Suprapubic skin (tissue), 4 donors: ENCODE data around the gene TARP.

ENCODE experiments used
- DNase-seq, 2 donors: peaks; one replicate each; pipeline ENCODE4 v3.0.0-alpha.2; 2019; ENCODE audit warnings: low spot score in 2 of 2
- H3K27ac ChIP-seq: fragments of 200-600 bp; sonication (generic); one replicate; pipeline ENCODE4 v1.5.1; 2019
- H3K27me3 ChIP-seq: fragments of 200-600 bp; sonication (generic); one replicate; pipeline ENCODE4 v1.5.1; 2019
- H3K36me3 ChIP-seq: fragments of 200-600 bp; sonication (generic); one replicate; pipeline ENCODE4 v1.5.1; 2019
- H3K4me1 ChIP-seq: fragments of 200-600 bp; sonication (generic); one replicate; pipeline ENCODE4 v1.5.1; 2019
- H3K4me3 ChIP-seq: fragments of 200-600 bp; sonication (generic); one replicate; pipeline ENCODE4 v1.5.1; 2019; ENCODE audit warnings: mild to moderate bottlenecking
- H3K9me3 ChIP-seq: fragments of 200-600 bp; sonication (generic); one replicate; pipeline ENCODE4 v1.5.1; 2019
- EP300 ChIP-seq: sonication (generic); formaldehyde crosslinking; IDR thresholded peaks from one replicate; pipeline ENCODE4 v1.6.1; 2017; ENCODE audit warnings: antibody characterized with exemption
- POLR2A ChIP-seq, 2 donors: fragments of 450-650 bp; IDR thresholded peaks; one replicate each; pipeline ENCODE4 v1.6.1; 2017; ENCODE audit warnings: antibody characterized with exemption in 2 of 2, mild to moderate bottlenecking in 2 of 2, moderate library complexity in 2 of 2
- POLR2AphosphoS5 ChIP-seq, 3 donors: sonication (generic); formaldehyde crosslinking; IDR thresholded peaks; one replicate each; pipeline ENCODE4 v1.6.1; 2017; ENCODE audit warnings: antibody characterized with exemption in 3 of 3
- WGBS: methylation state at CpG from one replicate; pipeline ENCODE4 v1.1.5; 2018; 5-methylcytosine and 5-hydroxymethylcytosine counted together
- TF ChIP-seq, protein P1 (sequence below), 2 donors: fragments of 200-600 bp in 1 of 2; fragments of 450-650 bp in 1 of 2; sonication (generic) in 1 of 2; IDR thresholded peaks; one replicate each; pipeline ENCODE4 v1.5.1; 2016 to 2019; ENCODE audit warnings: antibody characterized with exemption in 2 of 2, mild to moderate bottlenecking in 1 of 2, moderate library complexity in 1 of 2

Gene TARP

GRCh38 chr7:38309555-38309954 lies 36.1 kb upstream of the TARP start:
- Histone ChIP-seq H3K4me1 (peaks cover 13% of the 10 kb centered on the region), H3K36me3 (no peaks in the 10 kb centered on the region), H3K27me3 (peaks cover 20% of the 10 kb centered on the region), H3K9me3 (no peaks in the 10 kb centered on the region), H3K27ac (no peak overlapping the region), H3K4me3 (no peak overlapping the region)
- 79% methylated on average over 5 of the region's 5 CpGs for WGBS
- no peak for DNase-seq
- TF ChIP-seq POLR2AphosphoS5 (IDR thresholded peaks at IDR 0.05) (no peak), EP300 (no peak), POLR2A (IDR thresholded peaks at IDR 0.05) (no peak)
- TF ChIP-seq, protein P1, sequence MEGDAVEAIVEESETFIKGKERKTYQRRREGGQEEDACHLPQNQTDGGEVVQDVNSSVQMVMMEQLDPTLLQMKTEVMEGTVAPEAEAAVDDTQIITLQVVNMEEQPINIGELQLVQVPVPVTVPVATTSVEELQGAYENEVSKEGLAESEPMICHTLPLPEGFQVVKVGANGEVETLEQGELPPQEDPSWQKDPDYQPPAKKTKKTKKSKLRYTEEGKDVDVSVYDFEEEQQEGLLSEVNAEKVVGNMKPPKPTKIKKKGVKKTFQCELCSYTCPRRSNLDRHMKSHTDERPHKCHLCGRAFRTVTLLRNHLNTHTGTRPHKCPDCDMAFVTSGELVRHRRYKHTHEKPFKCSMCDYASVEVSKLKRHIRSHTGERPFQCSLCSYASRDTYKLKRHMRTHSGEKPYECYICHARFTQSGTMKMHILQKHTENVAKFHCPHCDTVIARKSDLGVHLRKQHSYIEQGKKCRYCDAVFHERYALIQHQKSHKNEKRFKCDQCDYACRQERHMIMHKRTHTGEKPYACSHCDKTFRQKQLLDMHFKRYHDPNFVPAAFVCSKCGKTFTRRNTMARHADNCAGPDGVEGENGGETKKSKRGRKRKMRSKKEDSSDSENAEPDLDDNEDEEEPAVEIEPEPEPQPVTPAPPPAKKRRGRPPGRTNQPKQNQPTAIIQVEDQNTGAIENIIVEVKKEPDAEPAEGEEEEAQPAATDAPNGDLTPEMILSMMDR (IDR thresholded peaks at IDR 0.05) = no peak

GRCh38 chr7:38308140-38308539 lies 34.7 kb upstream of the TARP start:
- WGBS = 100% methylated on average over 2 of the region's 2 CpGs
- Histone ChIP-seq H3K4me1 (peaks cover 13% of the 10 kb centered on the region), H3K4me3 (no peak overlapping the region), H3K27me3 (peaks cover 20% of the 10 kb centered on the region), H3K27ac (no peak overlapping the region), H3K9me3 (no peaks in the 10 kb centered on the region), H3K36me3 (no peaks in the 10 kb centered on the region)
- no peak for TF ChIP-seq EP300
- no peak for TF ChIP-seq POLR2A (IDR thresholded peaks at IDR 0.05)
- no peak for TF ChIP-seq POLR2AphosphoS5 (IDR thresholded peaks at IDR 0.05)
- TF ChIP-seq, protein P1 (IDR thresholded peaks at IDR 0.05) = no peak
- DNase-seq = no peak

DNA sequence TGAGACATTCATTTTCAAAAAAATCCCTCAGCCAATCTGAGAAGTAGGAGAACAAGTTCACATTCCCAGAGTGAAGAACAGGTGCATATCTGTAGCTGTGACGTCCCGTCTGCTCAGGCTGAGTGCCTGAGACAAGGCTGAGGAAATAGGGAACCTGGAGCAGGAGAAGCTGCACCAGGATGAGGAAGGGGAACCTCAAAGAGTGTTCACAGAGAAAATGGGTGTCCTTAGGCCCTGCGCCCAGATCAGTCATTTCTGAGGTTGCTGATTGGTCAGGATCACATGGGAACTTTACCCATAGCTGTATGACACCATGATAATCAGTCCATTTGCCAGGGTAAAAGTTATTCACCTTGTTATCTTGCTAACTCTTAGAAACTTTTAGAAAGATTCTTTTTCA lies 34.2 kb upstream of the TARP start:
- Histone ChIP-seq H3K36me3 (no peaks in the 10 kb centered on the region), H3K27ac (no peak overlapping the region), H3K4me1 (peaks cover 13% of the 10 kb centered on the region), H3K4me3 (no peak overlapping the region), H3K27me3 (peaks cover 20% of the 10 kb centered on the region), H3K9me3 (no peaks in the 10 kb centered on the region)
- DNase-seq = no peak
- TF ChIP-seq POLR2AphosphoS5 (IDR thresholded peaks at IDR 0.05) = no peak
- TF ChIP-seq, protein P1 (IDR thresholded peaks at IDR 0.05) = no peak
- no peak for TF ChIP-seq POLR2A (IDR thresholded peaks at IDR 0.05)
- TF ChIP-seq EP300 = no peak
- 70% methylated on average over 3 of the region's 3 CpGs for WGBS

- no peak overlapping the region for H3K27ac ChIP-seq
These were observed 33.5 kb upstream of the TARP start for GRCh38 chr7:38306914-38307313.

DNA sequence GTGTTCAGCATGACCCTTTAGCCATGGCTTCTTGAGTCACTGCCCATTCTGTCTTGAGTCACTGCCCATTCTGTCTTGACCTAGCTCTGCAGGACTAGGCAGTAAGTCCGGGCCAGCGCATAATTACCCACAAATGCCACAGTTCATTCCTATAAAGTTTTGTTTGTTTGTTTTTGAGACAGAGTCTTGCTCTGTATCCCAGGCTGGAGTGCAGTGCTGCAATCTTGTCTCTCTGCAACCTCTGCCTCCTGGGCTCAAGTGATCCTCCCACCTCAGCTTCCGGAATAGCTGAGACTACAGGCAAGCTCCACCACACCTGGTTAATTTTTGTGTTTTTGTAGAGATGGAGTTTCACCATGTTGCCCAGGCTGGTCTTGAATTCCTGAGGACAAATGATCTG lies 32.7 kb upstream of the TARP start:
- H3K4me1 ChIP-seq = peaks cover 10% of the 10 kb centered on the region
- H3K4me3 ChIP-seq = no peak overlapping the region
- no peak overlapping the region for H3K27ac ChIP-seq
- 67% methylated on average over 3 of the region's 3 CpGs for WGBS
- H3K9me3 ChIP-seq = no peaks in the 10 kb centered on the region
- no peaks in the 10 kb centered on the region for H3K36me3 ChIP-seq
- TF ChIP-seq EP300 = no peak
- no peak for TF ChIP-seq POLR2AphosphoS5 (IDR thresholded peaks at IDR 0.05)
- TF ChIP-seq, protein P1 (IDR thresholded peaks at IDR 0.05) = no peak
- TF ChIP-seq POLR2A (IDR thresholded peaks at IDR 0.05) = no peak
- peaks cover 13% of the 10 kb centered on the region for H3K27me3 ChIP-seq
- DNase-seq = no peak

More at GRCh38 chr7:38306914-38307313, 33.5 kb upstream of the TARP start:
- TF ChIP-seq EP300 = no peak
- TF ChIP-seq POLR2A (IDR thresholded peaks at IDR 0.05) = no peak
- TF ChIP-seq POLR2AphosphoS5 (IDR thresholded peaks at IDR 0.05) = no peak
- TF ChIP-seq, protein P1 (IDR thresholded peaks at IDR 0.05) = no peak
- WGBS = 95% methylated on average over 2 of the region's 2 CpGs
- no peaks in the 10 kb centered on the region for H3K36me3 ChIP-seq
- no peak for DNase-seq
- H3K27me3 ChIP-seq = peaks cover 20% of the 10 kb centered on the region
- peaks cover 13% of the 10 kb centered on the region for H3K4me1 ChIP-seq
- H3K4me3 ChIP-seq = no peak overlapping the region
- no peaks in the 10 kb centered on the region for H3K9me3 ChIP-seq
